H9 (cell line): ENCODE data around the gene ANGPTL8. TPM values are rescaled to one million over a fixed set of nuclear protein-coding genes. Genes with fewer than 3 reads are reported as not detected.

Experiments
- DNase-seq: peaks from one replicate; pipeline ENCODE4 v3.0.0-alpha.2; 2017
- H2AFZ ChIP-seq: one replicate; pipeline ENCODE4 v1.6.1; 2013; ENCODE audit warnings: mild to moderate bottlenecking, low read length, control low read depth, moderate library complexity
- H2AK5ac ChIP-seq: 2 replicates; pipeline ENCODE4 v1.6.1; 2013; ENCODE audit warnings: low read length, control low read depth, mixed read lengths; ENCODE audit not compliant: insufficient read length
- H2BK120ac ChIP-seq: one replicate; pipeline ENCODE4 v1.6.1; 2013; ENCODE audit warnings: low read depth, mild to moderate bottlenecking, low read length, control low read depth, inconsistent platforms; ENCODE audit not compliant: poor library complexity, severe bottlenecking
- H2BK12ac ChIP-seq: 2 replicates; pipeline ENCODE4 v1.6.1; 2013; ENCODE audit warnings: low read length, control low read depth, mixed read lengths, low read depth; ENCODE audit not compliant: insufficient read length
- H2BK15ac ChIP-seq: 2 replicates; pipeline ENCODE4 v1.6.1; 2013; ENCODE audit warnings: low read depth, low read length, control low read depth
- H2BK20ac ChIP-seq: one replicate; pipeline ENCODE4 v1.6.1; 2013; ENCODE audit warnings: low read depth, mild to moderate bottlenecking, low read length, control low read depth, inconsistent platforms; ENCODE audit not compliant: poor library complexity, severe bottlenecking
- H2BK5ac ChIP-seq: 2 replicates; pipeline ENCODE4 v1.6.1; 2013; ENCODE audit warnings: low read length, control low read depth, mixed read lengths; ENCODE audit not compliant: insufficient read length
- H3K14ac ChIP-seq: 2 replicates; pipeline ENCODE4 v1.6.1; 2013; ENCODE audit warnings: low read length, control low read depth; ENCODE audit not compliant: insufficient read depth
- H3K18ac ChIP-seq: 2 replicates; pipeline ENCODE4 v1.6.1; 2013; ENCODE audit warnings: low read depth, mild to moderate bottlenecking, mixed read lengths, low read length, control low read depth; ENCODE audit not compliant: insufficient read length
- H3K23ac ChIP-seq: 2 replicates; pipeline ENCODE4 v1.6.1; 2013; ENCODE audit warnings: low read length, control low read depth, mixed read lengths, low read depth; ENCODE audit not compliant: insufficient read length
- H3K23me2 ChIP-seq: 2 replicates; pipeline ENCODE4 v1.6.1; 2013; ENCODE audit warnings: low read depth, mild to moderate bottlenecking, mixed read lengths, low read length, control low read depth; ENCODE audit not compliant: insufficient read length, poor library complexity, severe bottlenecking
- H3K27ac ChIP-seq: 2 replicates; pipeline ENCODE4 v1.5.1; 2013; ENCODE audit warnings: low read length, control low read depth, mixed read lengths, low read depth; ENCODE audit not compliant: insufficient read length
- H3K27me3 ChIP-seq: 2 replicates; pipeline ENCODE4 v1.6.1; 2013; ENCODE audit warnings: low read length, control low read depth, inconsistent platforms; ENCODE audit not compliant: insufficient read depth
- H3K4ac ChIP-seq: 2 replicates; pipeline ENCODE4 v1.6.1; 2013; ENCODE audit warnings: low read depth, mild to moderate bottlenecking, control low read depth, inconsistent platforms, low read length, moderate library complexity
- H3K4me1 ChIP-seq: 2 replicates; pipeline ENCODE4 v1.6.1; 2013; ENCODE audit warnings: low read length, control low read depth, inconsistent platforms; ENCODE audit not compliant: insufficient read depth
- H3K4me2 ChIP-seq: 2 replicates; pipeline ENCODE4 v1.6.1; 2013; ENCODE audit warnings: low read length, control low read depth, mixed read lengths; ENCODE audit not compliant: insufficient read length, insufficient read depth
- H3K56ac ChIP-seq: 2 replicates; pipeline ENCODE4 v1.6.1; 2013; ENCODE audit warnings: low read depth, mild to moderate bottlenecking, mixed read lengths, low read length, control low read depth; ENCODE audit not compliant: insufficient read length
- H3K79me1 ChIP-seq: 2 replicates; pipeline ENCODE4 v1.6.1; 2013; ENCODE audit warnings: low read depth, mild to moderate bottlenecking, moderate library complexity, low read length, control low read depth, inconsistent platforms; ENCODE audit not compliant: insufficient read depth, poor library complexity, severe bottlenecking
- H3K79me2 ChIP-seq: 2 replicates; pipeline ENCODE4 v1.6.1; 2013; ENCODE audit warnings: low read length, control low read depth, inconsistent platforms; ENCODE audit not compliant: insufficient read depth
- H3K9ac ChIP-seq: 2 replicates; pipeline ENCODE4 v1.6.1; 2013; ENCODE audit warnings: low read length, control low read depth, mixed read lengths; ENCODE audit not compliant: insufficient read length; ENCODE audit errors: extremely low read depth
- H3K9me3 ChIP-seq: one replicate; pipeline ENCODE4 v1.6.1; 2013; ENCODE audit warnings: low read depth, low read length, inconsistent platforms; ENCODE audit not compliant: control insufficient read depth
- H3T11ph ChIP-seq: one replicate; pipeline ENCODE4 v1.6.1; 2013; ENCODE audit warnings: mild to moderate bottlenecking, low read length, control low read depth, inconsistent platforms
- H4K20me1 ChIP-seq: one replicate; pipeline ENCODE4 v1.6.1; 2013; ENCODE audit not compliant: control insufficient read depth, insufficient read length, insufficient read depth
- H4K5ac ChIP-seq: 2 replicates; pipeline ENCODE4 v1.6.1; 2013; ENCODE audit warnings: low read depth, mild to moderate bottlenecking, mixed read lengths, low read length, control low read depth; ENCODE audit not compliant: insufficient read length
- H4K8ac ChIP-seq: replicated peaks from 2 replicates; pipeline ENCODE4 v1.6.1; 2013; ENCODE audit warnings: low read length, control low read depth, mixed read lengths, low read depth; ENCODE audit not compliant: insufficient read length
- H4K91ac ChIP-seq: 2 replicates; pipeline ENCODE4 v1.6.1; 2013; ENCODE audit warnings: low read depth, mild to moderate bottlenecking, moderate library complexity, mixed read lengths, low read length, control low read depth; ENCODE audit not compliant: insufficient read length
- H3K27ac Mint-ChIP-seq, 3 experiments: 2 replicates in 2 of 3; 3 replicates in 1 of 3; pipeline ENCODE4 v1.8.0; 2020 to 2021; ENCODE audit warnings: mixed read lengths in 3 of 3, mild to moderate bottlenecking in 1 of 3, moderate library complexity in 1 of 3
- H3K27me3 Mint-ChIP-seq: 2 replicates; pipeline ENCODE4 v1.8.0; 2021; ENCODE audit warnings: low read depth, mild to moderate bottlenecking, moderate library complexity, mixed read lengths
- H3K36me3 Mint-ChIP-seq, 3 experiments: 2 replicates in 2 of 3; 3 replicates in 1 of 3; pipeline ENCODE4 v1.8.0; 2020 to 2021; ENCODE audit warnings: low read depth in 3 of 3, mixed read lengths in 3 of 3; ENCODE audit not compliant: insufficient read depth in 1 of 3
- H3K4me1 Mint-ChIP-seq, 2 experiments: 2 replicates each; pipeline ENCODE4 v1.8.0; 2020; ENCODE audit warnings: mixed read lengths in 2 of 2
- H3K4me3 Mint-ChIP-seq, 2 experiments: 2 replicates in 1 of 2; 3 replicates in 1 of 2; pipeline ENCODE4 v1.8.0; 2020 to 2021; ENCODE audit warnings: mild to moderate bottlenecking in 2 of 2, mixed read lengths in 2 of 2, moderate library complexity in 1 of 2
- H3K9me3 Mint-ChIP-seq, 2 experiments: 2 replicates in 1 of 2; 3 replicates in 1 of 2; pipeline ENCODE4 v1.8.0; 2020; ENCODE audit warnings: mild to moderate bottlenecking in 2 of 2, mixed read lengths in 2 of 2, moderate library complexity in 1 of 2
- WGBS: extraction: QIAGEN DNeasy Blood & Tissue Kit; methylation state at CpG from one replicate; pipeline ENCODE4 v1.1.7; 2013; ENCODE audit warnings: missing lambda C conversion rate, low lambda C conversion rate, mixed read lengths; ENCODE audit not compliant: insufficient read length; ENCODE audit errors: extremely low coverage; 5-methylcytosine and 5-hydroxymethylcytosine counted together
- total RNA-seq: library from RNA; stranded (reverse); gene quantifications from 2 replicates; pipeline ENCODE4 v1.2.1, GENCODE V29; 2021
- TF ChIP-seq, protein P1 (sequence below): fragments of 200-600 bp; sonication (generic); conservative IDR thresholded peaks from 3 replicates; pipeline ENCODE4 v1.8.0; 2021; ENCODE audit warnings: antibody characterized with exemption, mild to moderate bottlenecking

ANGPTL8 gene
- total RNA-seq, 1 experiment from 2014 or later: not detected

DNA sequence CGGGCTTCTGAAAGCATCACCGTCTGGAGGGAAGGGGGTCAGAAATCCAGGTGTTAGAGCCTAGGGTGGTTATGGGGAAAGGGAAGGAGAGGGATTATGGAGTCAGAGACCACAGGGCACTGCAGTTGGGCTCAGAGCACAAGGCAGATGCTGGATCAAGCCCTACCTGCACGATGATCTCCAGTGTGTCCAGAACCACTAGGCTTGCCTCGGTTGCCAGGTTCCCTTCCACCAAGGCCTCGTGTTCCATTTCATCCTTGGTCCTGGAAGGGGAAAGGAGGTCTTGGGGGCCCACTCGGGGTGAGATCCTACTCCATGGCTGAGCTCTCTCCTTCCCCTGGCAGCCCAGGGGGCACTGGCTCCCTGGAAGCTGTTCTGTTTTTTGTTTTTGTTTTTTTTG is 25.0 kb upstream of the ANGPTL8 start:
- Histone ChIP-seq H2BK20ac (no peak overlapping the region), H3K14ac (no peak overlapping the region), H4K5ac (no peak overlapping the region), H2BK120ac (no peak overlapping the region), H3K9ac (no peak overlapping the region), H3K18ac (no peak overlapping the region), H3K79me2 (no peaks in the 10 kb centered on the region), H3K27ac (no peak overlapping the region), H4K20me1 (no peaks in the 10 kb centered on the region), H3T11ph (no peak overlapping the region), H3K4me1 (no peaks in the 10 kb centered on the region), H2BK15ac (no peak overlapping the region), H2AFZ (no peak overlapping the region), H3K27me3 (no peaks in the 10 kb centered on the region), H3K4me2 (no peak overlapping the region), H3K9me3 (no peaks in the 10 kb centered on the region), H3K23me2 (no peaks in the 10 kb centered on the region), H2AK5ac (no peak overlapping the region), H3K79me1 (no peaks in the 10 kb centered on the region), H2BK12ac (no peak overlapping the region), H3K4ac (no peak overlapping the region), H4K8ac (no peak overlapping the region), H4K91ac (no peak overlapping the region), H2BK5ac (no peak overlapping the region), H3K23ac (no peak overlapping the region), H3K56ac (no peak overlapping the region)
- TF ChIP-seq, protein P1, sequence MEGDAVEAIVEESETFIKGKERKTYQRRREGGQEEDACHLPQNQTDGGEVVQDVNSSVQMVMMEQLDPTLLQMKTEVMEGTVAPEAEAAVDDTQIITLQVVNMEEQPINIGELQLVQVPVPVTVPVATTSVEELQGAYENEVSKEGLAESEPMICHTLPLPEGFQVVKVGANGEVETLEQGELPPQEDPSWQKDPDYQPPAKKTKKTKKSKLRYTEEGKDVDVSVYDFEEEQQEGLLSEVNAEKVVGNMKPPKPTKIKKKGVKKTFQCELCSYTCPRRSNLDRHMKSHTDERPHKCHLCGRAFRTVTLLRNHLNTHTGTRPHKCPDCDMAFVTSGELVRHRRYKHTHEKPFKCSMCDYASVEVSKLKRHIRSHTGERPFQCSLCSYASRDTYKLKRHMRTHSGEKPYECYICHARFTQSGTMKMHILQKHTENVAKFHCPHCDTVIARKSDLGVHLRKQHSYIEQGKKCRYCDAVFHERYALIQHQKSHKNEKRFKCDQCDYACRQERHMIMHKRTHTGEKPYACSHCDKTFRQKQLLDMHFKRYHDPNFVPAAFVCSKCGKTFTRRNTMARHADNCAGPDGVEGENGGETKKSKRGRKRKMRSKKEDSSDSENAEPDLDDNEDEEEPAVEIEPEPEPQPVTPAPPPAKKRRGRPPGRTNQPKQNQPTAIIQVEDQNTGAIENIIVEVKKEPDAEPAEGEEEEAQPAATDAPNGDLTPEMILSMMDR: no peak
- H3K4me3 Mint-ChIP-seq: no peak overlapping the region
- H3K4me1 Mint-ChIP-seq: no peaks in the 10 kb centered on the region
- H3K9me3 Mint-ChIP-seq: no peaks in the 10 kb centered on the region
- H3K36me3 Mint-ChIP-seq: peaks cover 22 to 52% (median 45%) of the 10 kb centered on the region in 3 experiments; a peak in 6 of 7 replicates
- WGBS: no CpG with 5 or more reads among the region's 6 CpGs
- no peaks in the 10 kb centered on the region; the same call in 1 of the 2 replicates for H3K27me3 Mint-ChIP-seq
- H3K27ac Mint-ChIP-seq: no peak overlapping the region
- DNase-seq: no peak
